Skeletal muscle satellite cell (primary cell): Measurements from ENCODE around the gene CTNND2.
A peak's percentile ranks its signal among the peaks of the same experiment; 100 is the strongest.

Source experiments
- H3K27me3 ChIP-seq: 2 replicates; pipeline ENCODE4 v1.7.0; 2013; ENCODE audit warnings: low read length; ENCODE audit not compliant: control insufficient read depth, insufficient read depth
- H3K36me3 ChIP-seq: 2 replicates; pipeline ENCODE4 v1.7.0; 2013; ENCODE audit warnings: mild to moderate bottlenecking, control low read depth, low read length; ENCODE audit not compliant: insufficient read depth
- H3K4me1 ChIP-seq: 2 replicates; pipeline ENCODE4 v1.7.0; 2013; ENCODE audit warnings: low read length; ENCODE audit not compliant: control insufficient read depth, insufficient read depth
- H3K4me2 ChIP-seq: 2 replicates; pipeline ENCODE4 v1.7.0; 2013; ENCODE audit warnings: mild to moderate bottlenecking, low read length
- H3K4me3 ChIP-seq: 2 replicates; pipeline ENCODE4 v1.7.0; 2013; ENCODE audit warnings: low read length
- H3K9ac ChIP-seq: 2 replicates; pipeline ENCODE4 v1.7.0; 2013; ENCODE audit warnings: mild to moderate bottlenecking, low read depth, low read length, moderate library complexity
- H3K9me3 ChIP-seq: replicated peaks from 2 replicates; pipeline ENCODE4 v1.7.0; 2013; ENCODE audit warnings: mild to moderate bottlenecking, control low read depth, low read length

The CTNND2 gene

GRCh38 chr5:11396917-11397316, 507.3 kb downstream of the CTNND2 start:
- no peaks in the 10 kb centered on the region for H3K27me3 ChIP-seq
- H3K4me1 ChIP-seq, result no peaks in the 10 kb centered on the region
- H3K9ac ChIP-seq, result no peak overlapping the region
- no peak overlapping the region for H3K4me2 ChIP-seq
- no peaks in the 10 kb centered on the region for H3K36me3 ChIP-seq
- H3K9me3 ChIP-seq, result no peaks in the 10 kb centered on the region
- H3K4me3 ChIP-seq, result no peak overlapping the region

DNA sequence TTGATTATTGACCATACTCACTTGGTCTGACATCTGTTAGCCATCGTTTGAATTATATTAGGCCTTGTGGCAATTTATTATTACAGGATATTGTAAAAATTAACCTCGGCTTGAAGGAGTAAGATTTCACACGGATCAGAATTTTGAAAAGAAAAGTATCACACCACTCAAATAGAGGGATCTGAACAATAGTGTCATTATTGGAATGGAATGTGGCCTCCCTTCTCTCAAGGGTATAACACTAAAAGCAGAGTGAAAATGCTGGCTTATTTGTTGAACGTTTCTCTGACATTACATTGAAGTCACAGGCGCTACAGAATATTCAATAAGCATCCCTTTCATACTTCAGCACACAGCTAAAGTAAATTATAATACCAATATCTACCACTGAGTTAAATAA, 509.3 kb downstream of the CTNND2 start:
- Histone ChIP-seq H3K4me1 (no peaks in the 10 kb centered on the region), H3K4me2 (no peak overlapping the region), H3K9ac (no peak overlapping the region), H3K36me3 (no peaks in the 10 kb centered on the region), H3K9me3 (no peaks in the 10 kb centered on the region), H3K27me3 (no peaks in the 10 kb centered on the region), H3K4me3 (no peak overlapping the region)

GRCh38 chr5:11390291-11390767, 513.9 kb downstream of the CTNND2 start:
- H3K9ac ChIP-seq, result no peak overlapping the region
- H3K27me3 ChIP-seq, result peaks cover 8% of the 10 kb centered on the region
- H3K4me1 ChIP-seq, result no peaks in the 10 kb centered on the region
- H3K4me3 ChIP-seq, result no peak overlapping the region
- no peak overlapping the region for H3K4me2 ChIP-seq
- H3K9me3 ChIP-seq, result no peaks in the 10 kb centered on the region
- H3K36me3 ChIP-seq, result no peaks in the 10 kb centered on the region

DNA sequence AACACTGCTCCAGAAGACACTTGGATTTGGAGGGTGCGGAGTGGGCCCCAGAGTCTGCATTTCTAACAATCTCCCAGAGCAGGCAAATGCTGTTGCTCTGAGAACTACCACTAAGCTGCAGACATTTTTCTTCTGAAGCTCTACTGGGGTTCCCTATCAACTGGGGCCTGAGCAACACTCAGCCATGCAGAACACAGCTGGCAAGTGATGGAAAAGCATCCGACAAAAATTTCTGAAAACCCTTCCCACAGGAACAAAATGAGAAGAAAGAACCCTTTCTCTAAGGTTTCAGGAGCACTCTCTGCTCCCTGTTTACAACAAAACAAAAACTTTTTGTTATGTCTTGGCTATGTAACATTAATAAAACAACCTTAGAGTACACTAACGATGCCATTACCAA, 516.9 kb downstream of the CTNND2 start:
- Histone ChIP-seq H3K27me3 (peaks cover 25% of the 10 kb centered on the region), H3K4me1 (no peaks in the 10 kb centered on the region), H3K4me3 (no peak overlapping the region), H3K36me3 (no peaks in the 10 kb centered on the region), H3K9me3 (no peaks in the 10 kb centered on the region), H3K4me2 (no peak overlapping the region), H3K9ac (no peak overlapping the region)

GRCh38 chr5:11386398-11386797, 517.8 kb downstream of the CTNND2 start:
- peaks cover 25% of the 10 kb centered on the region for H3K27me3 ChIP-seq
- no peaks in the 10 kb centered on the region for H3K9me3 ChIP-seq
- H3K4me3 ChIP-seq, result no peak overlapping the region
- H3K4me1 ChIP-seq, result no peaks in the 10 kb centered on the region
- H3K4me2 ChIP-seq, result no peak overlapping the region
- H3K36me3 ChIP-seq, result no peaks in the 10 kb centered on the region
- H3K9ac ChIP-seq, result no peak overlapping the region

DNA sequence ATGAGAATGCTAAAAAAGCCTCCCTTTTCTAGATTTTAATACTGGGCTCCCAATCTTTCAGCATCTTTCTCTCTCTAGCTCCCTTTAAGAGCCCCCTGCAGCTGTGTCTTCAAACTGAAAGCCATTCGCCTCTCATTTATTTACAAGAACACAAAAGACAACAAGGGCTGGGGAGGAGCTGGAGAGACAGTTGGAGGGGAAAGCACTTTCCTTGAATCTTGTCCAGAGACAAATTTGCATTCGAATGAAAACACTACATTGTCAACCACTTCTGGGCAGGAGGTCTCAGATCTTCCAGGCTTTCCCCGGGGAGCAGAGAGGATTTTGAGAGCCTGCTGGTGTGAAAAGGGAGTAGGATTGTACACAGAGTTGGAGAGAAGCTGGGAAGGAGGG, 518.3 kb downstream of the CTNND2 start:
- H3K4me3 ChIP-seq, result no peak overlapping the region
- no peak overlapping the region for H3K9ac ChIP-seq
- no peak overlapping the region for H3K4me2 ChIP-seq
- no peaks in the 10 kb centered on the region for H3K4me1 ChIP-seq
- peaks cover 25% of the 10 kb centered on the region for H3K27me3 ChIP-seq
- H3K9me3 ChIP-seq, result no peaks in the 10 kb centered on the region
- no peaks in the 10 kb centered on the region for H3K36me3 ChIP-seq

DNA sequence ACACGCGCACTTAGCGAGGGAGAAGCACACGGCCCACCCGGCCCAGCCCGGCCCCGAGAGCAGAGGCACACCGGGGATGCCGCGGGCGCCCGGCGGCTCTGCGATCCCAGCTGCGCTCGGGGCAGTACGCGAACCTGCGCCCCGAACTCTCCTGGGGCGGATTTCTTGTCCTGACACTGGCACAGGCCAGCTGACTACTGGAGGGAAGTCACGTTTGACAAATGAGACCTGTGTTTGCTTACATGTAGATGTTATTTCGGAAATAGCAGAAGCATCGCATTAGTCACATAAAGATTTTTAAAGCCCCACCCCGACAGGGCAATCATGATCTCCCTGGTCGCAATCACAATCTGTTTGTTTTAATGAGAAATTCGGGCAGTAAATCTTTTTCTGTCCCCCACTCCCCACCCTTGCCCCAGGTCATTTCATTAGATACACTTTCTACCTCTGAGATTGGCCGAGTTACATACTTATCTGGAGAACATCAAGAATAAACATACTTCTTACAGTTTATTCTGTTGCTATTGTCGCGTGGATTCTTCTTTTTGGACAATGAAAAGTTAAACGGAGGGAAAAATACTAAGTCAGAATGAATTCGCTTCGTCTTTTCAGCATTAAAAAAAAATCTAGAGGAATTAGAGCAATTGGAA, 518.9 kb downstream of the CTNND2 start:
- Histone ChIP-seq H3K4me3 (no peak overlapping the region), H3K36me3 (no peaks in the 10 kb centered on the region), H3K9me3 (no peaks in the 10 kb centered on the region), H3K4me2 (no peak overlapping the region), H3K4me1 (no peaks in the 10 kb centered on the region), H3K9ac (no peak overlapping the region), H3K27me3 (peaks cover 25% of the 10 kb centered on the region)

GRCh38 chr5:11384441-11385250, 519.6 kb downstream of the CTNND2 start:
- H3K9me3 ChIP-seq, result no peaks in the 10 kb centered on the region
- H3K4me1 ChIP-seq, result no peaks in the 10 kb centered on the region
- H3K9ac ChIP-seq, result no peak overlapping the region
- H3K36me3 ChIP-seq, result no peaks in the 10 kb centered on the region
- no peak overlapping the region for H3K4me3 ChIP-seq
- H3K27me3 ChIP-seq, result peaks cover 25% of the 10 kb centered on the region
- H3K4me2 ChIP-seq, result peak overlapping the region; percentile 15

DNA sequence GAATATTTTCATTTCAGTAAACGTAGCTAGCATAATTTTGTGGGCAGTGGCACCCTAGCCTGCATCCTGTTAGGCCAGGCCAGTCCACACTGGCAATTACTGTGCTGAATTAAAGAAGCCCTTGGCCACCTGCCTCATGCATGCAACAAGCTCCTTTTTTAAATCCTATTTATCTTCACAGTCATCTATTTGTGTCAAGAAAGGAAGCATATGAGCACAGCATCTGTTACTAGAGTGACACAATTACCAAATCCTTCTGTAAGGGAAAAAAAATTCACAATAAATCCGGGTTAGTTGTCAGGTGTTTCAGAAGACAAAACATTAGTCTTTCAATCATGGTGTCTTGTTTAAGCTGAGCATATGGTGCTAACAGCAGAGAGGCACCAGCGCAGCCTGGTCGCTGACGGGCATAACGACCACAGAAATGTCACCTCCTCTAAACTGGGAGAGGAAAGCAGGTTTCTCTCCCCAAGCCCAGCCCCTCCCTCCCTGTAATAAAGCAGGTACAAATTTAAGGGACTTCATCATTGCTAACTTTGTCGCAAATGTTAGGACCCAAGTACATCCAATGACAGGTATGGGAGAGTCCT, 520.6 kb downstream of the CTNND2 start:
- H3K9me3 ChIP-seq, result no peaks in the 10 kb centered on the region
- no peak overlapping the region for H3K9ac ChIP-seq
- H3K36me3 ChIP-seq, result no peaks in the 10 kb centered on the region
- H3K4me2 ChIP-seq, result no peak overlapping the region
- H3K4me1 ChIP-seq, result no peaks in the 10 kb centered on the region
- H3K4me3 ChIP-seq, result no peak overlapping the region
- peaks cover 25% of the 10 kb centered on the region for H3K27me3 ChIP-seq

GRCh38 chr5:11378461-11378860, 525.8 kb downstream of the CTNND2 start:
- H3K27me3 ChIP-seq, result peaks cover 3% of the 10 kb centered on the region
- no peaks in the 10 kb centered on the region for H3K9me3 ChIP-seq
- H3K9ac ChIP-seq, result no peak overlapping the region
- H3K4me2 ChIP-seq, result no peak overlapping the region
- no peaks in the 10 kb centered on the region for H3K4me1 ChIP-seq
- H3K4me3 ChIP-seq, result no peak overlapping the region
- H3K36me3 ChIP-seq, result no peaks in the 10 kb centered on the region

- Histone ChIP-seq H3K27me3 (no peaks in the 10 kb centered on the region), H3K4me1 (no peaks in the 10 kb centered on the region), H3K9ac (no peak overlapping the region), H3K4me2 (no peak overlapping the region), H3K4me3 (no peak overlapping the region), H3K9me3 (no peaks in the 10 kb centered on the region), H3K36me3 (no peaks in the 10 kb centered on the region)
These were observed 526.4 kb downstream of the CTNND2 start for GRCh38 chr5:11377896-11378295.
